T-helper 2 cell treated with Interferon-gamma antibody and Interleukin-4, amounts not matched to agents 100 ng/mL and 5 ng/mL, for 36 hours (primary cell): Measurements from ENCODE around the gene ARF1. TPM values are rescaled to one million over a fixed set of nuclear protein-coding genes. Genes with fewer than 3 reads are reported as not detected.
"Not testable (repeated sequence)": the region's sequence is repeated elsewhere in the genome, so short reads cannot be mapped to it uniquely, and the experiment has no call there.

Experiments
- intact Hi-C: fragments of 100-400 bp; cut with micrococcal nuclease; formaldehyde crosslinking; loops from one replicate; pipeline ENCODE4 v1.15.1; 2023
- total RNA-seq: library from RNA; stranded (reverse); gene quantifications from 2 replicates; pipeline ENCODE4 v1.2.3, GENCODE V29; 2022

ARF1 gene
- total RNA-seq, 1 donor from 2014 or later, result 347 TPM

DNA sequence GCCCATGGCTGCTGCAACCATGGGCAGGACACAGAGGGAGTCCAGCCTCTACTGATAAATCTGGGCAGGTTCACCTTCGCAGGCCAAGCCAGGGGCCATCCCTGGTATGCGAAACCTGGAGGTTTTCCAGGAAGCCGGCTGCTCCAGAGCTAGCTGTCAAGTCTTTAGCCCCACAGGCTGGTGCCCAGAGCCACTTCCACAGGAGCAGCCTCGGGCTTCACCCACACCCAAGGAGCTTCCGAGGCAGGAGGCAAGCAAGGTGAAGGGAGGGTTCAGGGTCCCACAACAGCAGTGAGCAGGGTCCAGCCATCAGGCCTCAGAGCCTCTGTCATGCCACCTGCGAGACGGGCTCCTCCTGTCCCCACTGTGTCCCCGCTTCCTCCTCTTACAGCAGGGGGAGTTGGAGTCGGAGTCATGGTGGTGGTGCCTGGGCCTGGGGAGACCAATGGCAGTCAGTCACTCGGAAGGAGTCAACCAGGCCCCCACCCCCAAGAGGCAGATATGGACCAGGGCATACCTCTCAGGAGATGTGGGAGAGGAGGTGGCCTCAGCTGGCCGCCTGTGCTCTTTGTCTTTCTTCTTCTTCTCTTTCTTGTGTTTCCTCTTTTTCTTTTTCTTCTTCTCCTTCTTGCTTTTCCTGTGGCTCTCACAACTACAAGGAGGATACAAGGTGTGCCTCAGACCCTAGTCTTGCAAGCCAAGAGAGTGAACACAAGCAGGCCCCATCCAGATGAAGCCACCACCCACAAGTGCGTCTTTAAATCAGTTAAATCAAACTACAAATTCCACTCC lies 18.5 kb downstream of the ARF1 start:
- intact Hi-C loops, result loop anchor here (5.0 to 10.0 kb wide), 2 partner anchors 364 to 559 kb away; no protein-coding TSS in a partner anchor

DNA sequence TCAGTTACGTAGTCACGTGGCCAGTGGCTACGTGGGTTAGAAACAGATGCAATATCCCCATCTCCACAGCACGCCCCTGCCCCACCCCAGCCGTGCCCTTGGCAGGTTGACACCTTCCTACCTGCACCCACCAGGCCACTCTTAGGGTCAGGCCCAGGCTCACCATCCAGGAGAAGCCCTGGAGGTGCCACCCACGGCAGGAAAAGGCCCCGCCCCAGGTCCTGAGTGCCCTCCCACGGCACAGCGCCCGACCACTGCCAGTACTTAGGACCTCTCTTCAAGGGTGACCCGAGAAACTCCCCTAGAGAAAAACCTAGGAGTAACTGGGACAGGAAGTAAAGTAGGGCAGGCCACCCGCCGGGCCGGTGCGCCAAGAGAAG lies 19.1 kb downstream of the ARF1 start:
- intact Hi-C loops, result loop anchor here (5.0 to 10.0 kb wide), 2 partner anchors 363 to 559 kb away; no protein-coding TSS in a partner anchor

DNA sequence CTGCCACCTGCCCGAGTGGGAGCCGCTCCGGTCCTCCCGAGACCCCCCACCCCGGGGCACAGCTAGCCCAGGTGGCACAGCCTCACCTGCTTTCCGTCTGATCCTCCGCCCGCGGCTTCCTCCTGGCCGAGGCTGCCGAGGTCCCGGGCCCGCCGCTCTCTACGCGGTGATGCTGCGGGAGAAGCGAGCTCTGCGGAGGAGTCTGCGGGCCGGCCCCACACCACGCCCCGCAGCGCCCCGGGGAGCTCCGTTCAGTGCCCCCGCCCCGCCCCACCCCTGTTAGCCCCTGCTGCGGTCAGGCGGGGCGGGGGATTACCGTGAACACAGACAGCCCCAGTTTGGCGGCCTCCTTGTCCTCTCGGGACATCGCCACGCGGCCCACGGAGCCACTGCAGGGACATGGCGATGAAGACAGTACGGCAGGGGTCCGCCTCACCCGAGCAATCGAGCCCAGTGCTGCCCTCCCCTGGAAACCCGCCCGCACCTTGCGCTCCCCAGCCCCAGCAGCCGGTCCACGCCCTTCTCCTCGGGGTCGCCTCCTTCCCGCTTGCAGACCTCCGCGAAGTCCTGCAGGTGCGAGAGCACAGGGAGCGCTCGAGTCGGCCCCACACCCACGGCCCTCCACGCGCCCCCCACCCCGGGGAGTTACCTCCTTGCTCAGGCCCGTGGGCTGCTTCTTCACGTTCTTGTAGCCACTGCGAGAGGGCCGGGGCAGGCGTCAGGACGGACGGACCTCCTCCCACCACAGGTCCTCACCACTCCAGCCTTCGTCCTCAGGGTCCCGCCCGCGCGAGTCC lies 19.7 kb downstream of the ARF1 start:
- intact Hi-C loops, result loop anchor here (2.0 to 10.0 kb wide), 5 partner anchors 175 to 1457 kb away; partner anchors contain the start of gene ABCB10

DNA sequence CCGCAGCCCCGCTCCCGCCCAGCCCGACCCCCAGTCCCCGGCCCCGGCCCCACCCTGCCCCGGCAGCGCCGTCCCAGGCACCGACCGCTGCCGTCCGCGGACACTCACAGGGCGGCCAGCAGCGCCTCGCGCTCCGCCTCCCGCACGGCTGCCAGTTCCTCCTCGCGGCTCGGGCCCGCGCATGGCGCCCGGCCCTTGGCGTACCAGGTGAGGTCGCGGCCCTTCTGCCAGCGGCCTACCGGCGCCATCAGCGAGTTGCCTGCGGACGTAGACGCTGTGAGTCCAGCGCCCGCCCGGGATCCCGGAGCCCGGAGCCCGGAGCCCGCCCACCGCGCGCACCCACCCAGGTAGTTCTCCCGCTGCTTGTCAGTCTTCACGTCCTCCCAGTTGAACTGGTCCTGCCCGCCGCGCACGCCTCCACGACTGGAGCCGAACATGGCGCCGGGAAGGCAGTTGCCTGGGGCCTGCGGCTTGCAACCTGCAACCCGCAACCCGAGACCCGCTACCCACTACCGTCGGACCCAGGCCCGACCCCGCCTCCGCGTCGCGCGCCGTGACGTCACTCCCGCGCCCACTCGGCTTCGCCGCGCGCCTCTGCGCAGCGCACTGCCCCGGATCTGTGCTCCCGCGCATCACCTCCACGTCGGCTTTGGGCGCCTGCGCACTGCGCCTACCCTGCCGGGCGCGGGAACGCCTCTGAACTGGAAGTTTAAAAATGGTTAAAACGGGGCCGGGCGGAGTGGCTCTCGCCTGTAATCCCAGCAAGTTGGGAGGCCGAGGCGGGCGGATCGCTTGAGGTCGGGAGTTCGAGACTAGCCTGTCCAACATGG lies 20.5 kb downstream of the ARF1 start, which contains the start of gene C1orf35:
C1orf35 (minus strand) TSS at position 535 of the 830 bp plus-strand sequence; CDS start at position 437, 98 bp downstream.
- intact Hi-C loops, result loop anchor here (1.0 to 10.0 kb wide), 8 partner anchors 21 to 1456 kb away; partner anchors contain the start of genes ABCB10, ARF1, GUK1 and IBA57

DNA sequence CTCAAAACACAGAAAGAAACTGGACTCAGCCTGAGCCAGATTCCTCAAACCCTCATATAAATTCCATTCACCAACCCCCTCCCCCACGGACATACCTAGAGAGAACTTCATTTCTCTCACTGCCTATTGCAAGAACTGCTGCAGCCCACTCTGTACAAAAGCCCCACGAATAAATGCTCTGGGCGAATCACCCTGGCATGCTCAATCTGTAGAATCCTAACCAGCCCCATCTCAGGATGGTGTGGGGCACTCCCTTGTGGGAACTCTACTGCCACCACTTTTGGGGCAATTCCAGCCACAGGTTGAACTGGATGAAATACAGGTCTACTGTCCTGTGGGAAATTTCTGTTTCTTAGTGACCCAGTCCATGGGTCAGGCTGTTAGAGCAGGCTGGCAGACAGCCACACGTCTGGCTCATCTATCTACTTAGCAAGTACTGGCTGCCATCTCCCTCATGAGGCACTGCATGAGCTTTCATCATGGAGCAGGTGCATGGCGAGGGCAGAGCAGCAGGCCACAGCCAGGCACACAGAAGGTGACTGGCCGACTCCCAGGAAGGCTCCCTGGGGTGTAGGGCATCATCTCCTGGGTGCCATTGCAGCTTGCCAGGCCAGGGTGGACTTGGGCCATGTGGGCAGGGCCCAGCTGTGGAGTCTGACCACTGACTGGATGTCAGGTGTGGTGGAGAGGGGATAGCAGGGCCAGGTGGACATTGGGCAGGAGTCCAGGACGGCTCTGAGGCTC lies 22.2 kb downstream of the ARF1 start:
- intact Hi-C loops, result loop anchor here (5.0 to 10.0 kb wide), 2 partner anchors 360 to 562 kb away; no protein-coding TSS in a partner anchor

DNA sequence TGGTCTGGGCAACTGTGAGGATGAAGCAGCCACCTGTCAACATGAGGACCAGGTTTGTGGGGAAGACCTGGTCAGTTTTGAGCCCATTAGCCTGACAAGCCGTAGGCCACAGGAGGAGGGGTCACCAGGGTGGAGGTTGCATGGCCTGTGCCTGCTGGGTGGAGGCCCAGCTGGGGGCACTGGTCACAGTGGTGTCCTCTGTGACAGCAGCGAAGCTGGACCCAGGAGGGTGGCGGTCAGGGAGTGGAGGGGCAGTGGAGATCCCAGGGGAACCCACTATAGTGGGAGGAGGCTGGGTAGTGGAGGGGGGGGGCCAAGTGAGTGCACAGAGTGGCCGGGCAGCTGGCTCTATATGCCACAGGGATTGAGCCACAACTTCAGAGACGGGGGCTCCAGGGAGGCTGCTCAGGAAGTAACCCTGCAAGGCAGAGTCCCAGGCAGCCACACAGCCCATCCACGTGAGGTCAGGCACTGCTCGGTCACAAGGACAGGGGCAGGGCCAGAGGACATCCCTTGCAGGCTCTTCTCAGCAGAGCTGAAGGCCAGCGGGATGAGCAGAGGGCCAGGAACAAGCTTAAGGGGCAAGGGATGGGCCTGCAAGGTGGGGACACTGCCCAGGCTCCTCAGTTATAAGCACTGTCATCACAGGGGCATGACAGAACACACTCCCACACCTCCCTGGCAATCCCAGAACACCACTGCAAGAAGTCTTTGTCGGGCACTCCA lies 22.9 kb downstream of the ARF1 start:
- intact Hi-C loops, result loop anchor here (10.0 kb wide), 1 partner anchor 359 kb away; no protein-coding TSS in a partner anchor

DNA sequence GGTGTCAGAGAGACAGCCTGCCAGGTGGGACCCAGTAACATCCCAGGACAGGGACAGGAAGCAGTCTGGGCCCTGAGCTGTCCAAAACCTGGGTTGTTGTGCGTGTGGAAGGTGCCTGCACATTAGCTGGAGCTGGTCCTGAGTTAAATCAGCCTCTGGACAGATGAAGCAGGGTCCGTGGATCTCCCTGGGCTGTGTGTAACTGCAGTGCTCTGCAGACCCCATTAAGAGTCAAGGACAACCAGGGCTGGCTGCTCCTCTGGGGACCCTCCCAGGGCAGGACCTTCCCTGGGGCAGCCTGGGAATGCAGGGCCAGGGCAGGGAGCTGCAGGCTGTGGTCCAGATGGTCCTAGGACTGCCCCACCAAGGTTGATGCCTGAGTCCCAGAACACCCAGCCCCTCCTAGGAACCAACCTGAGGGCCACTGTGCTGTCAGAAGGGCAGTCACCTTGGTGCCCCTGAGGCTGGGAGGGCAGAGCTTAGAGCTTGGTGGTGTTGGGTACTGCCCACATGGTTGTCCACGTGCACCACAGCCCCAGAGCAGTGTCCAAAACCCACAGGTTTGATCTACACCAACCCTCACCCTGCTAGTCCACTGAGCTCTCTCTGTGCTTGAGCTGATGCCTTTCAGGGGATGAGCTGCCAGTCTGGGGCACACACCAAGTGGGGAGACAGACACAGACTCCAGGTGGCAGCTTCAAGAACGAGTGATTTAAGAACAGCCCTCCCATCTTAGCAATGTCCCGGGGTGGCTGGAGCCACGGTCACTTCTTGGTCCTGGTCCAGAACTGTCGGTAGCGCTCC lies 23.7 kb downstream of the ARF1 start:
- intact Hi-C loops, result loop anchor here (10.0 kb wide), 1 partner anchor 359 kb away; no protein-coding TSS in a partner anchor

DNA sequence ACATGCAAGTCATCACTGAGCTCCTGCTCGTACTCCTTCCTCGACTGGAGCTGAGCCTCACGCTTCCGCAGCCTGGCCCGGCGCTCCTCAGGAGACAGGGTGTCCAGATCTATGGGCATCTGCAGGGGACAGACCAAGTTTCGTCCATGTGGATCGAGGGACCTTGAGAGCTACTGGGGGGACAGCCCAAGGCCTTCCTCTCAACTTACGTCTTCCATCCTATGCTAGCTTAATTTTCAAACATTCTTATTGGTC lies 24.2 kb downstream of the ARF1 start:
- intact Hi-C loops, result loop anchor here (10.0 kb wide), 1 partner anchor 358 kb away; no protein-coding TSS in a partner anchor

DNA sequence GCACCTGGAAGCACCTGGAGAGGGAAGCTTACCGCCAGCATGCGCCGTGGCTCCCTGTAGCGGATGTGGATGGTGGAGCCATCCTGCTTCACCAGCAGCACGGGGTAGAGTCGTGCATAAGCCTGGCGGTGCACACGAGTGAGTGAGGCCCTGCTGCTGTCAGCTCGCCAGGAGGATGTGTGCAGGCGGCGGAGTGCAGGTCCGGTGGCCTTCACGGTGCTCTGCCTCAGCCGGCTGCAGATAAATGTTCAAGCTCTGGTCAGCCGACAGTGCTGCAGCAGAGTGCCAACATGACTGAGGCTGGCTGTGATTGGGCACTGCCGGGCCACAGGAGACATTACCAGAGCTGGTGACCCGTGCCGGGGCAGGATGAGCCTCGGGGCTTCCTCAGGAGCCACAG lies 25.1 kb downstream of the ARF1 start:
- intact Hi-C loops, result loop anchor here (10.0 kb wide), 1 partner anchor 357 kb away; no protein-coding TSS in a partner anchor

DNA sequence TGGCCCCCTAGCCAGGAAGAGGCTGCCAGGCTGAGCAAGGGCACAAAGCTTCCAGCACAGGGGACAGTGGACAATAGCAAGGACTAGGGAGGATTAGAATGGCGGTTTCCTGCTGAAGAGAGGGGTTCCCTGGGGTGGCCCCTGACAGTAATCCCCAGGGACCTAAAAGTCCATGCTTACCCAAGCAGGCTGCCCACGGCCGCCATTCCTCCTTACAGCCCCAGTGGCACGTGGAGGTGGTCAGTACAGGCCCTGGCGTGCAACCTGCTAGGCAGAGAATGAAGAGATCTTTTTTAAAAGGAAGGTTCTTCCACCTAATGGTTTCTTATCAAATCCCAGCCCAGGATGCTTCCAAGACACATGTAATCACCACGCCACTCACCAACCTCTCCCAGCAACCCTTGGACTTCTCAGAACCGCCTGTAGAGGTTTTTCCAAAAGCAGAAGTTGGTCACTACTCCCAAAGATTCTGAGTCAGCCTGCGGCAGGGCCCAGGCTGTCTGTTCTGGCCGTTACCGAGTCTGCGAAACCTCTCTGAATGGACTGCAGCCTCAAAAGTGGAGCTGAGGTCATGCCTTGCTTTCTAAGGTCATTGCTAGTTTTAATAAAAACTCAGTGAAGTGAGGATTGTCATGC lies 25.7 kb downstream of the ARF1 start:
- intact Hi-C loops, result loop anchor here (10.0 kb wide), 1 partner anchor 357 kb away; no protein-coding TSS in a partner anchor

DNA sequence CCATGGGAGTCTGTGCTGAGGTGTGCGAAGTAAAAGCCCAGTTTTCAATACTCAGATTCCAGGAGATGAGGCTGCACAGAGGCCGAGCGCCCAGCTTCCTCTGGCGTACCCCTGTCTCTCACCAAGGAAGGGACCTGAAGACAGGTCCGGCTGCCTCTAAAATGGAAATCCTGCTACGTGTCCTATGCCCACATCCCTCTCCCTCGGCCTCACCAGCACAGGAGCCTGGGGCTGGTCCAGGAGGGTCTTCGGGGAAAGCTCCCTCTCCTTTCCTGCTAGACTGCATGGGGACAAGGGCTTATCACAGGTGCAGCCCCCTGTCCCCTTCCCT lies 26.2 kb downstream of the ARF1 start:
- intact Hi-C loops, result loop anchor here (1.0 to 10.0 kb wide), 7 partner anchors 26 to 356 kb away; partner anchors contain the start of genes ARF1, GUK1 and IBA57

DNA sequence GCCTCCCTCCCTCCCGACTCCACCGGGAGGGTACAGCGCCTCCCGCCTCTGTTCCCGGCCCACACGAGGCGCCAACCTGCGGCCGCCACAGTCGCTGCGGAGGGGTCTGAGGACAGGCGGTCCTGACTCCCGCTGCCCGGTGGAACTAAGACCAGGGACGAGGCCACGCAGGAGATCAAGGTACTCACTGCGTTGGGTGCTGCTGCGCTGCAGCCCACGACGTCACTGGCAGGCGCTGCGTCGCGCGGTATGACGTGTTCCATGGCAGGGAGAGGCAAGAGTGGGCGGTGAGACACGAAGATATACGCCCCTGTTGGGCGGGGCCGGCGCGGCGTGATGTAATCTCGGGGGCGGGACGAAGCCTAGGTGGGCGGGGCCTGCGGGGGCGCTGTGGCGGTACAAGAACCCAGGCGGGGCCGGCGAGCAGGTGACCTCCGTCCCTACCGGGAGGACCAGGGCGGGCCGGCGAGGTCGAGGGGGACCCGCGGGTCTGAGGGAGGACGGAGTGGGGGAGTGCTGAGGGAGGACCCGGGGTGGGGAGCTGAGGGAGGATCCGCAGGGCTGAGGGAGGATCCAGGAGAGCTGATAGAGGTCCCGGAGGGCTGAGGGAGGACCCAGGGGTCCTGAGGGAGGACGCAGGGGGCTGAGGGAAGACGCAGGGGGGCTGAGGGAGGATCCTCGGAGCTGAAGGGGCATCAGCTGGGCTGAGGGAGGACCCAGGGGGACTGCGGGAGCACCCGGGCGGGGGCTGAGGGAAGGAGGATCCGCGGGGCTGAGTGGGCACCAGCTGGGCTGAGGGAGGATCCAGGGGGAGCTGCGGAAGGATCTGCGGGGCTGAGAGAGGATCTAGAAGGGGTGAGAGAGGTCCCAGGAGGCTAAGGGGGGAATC lies 26.8 kb downstream of the ARF1 start, which contains the start of gene MRPL55:
MRPL55 (minus strand) TSS at position 227 of the 889 bp plus-strand sequence. CDS start 1,039 bp downstream, outside the sequence.
- intact Hi-C loops, result loop anchor here (1.0 to 10.0 kb wide), 7 partner anchors 27 to 355 kb away; partner anchors contain the start of genes ARF1, GUK1 and IBA57

DNA sequence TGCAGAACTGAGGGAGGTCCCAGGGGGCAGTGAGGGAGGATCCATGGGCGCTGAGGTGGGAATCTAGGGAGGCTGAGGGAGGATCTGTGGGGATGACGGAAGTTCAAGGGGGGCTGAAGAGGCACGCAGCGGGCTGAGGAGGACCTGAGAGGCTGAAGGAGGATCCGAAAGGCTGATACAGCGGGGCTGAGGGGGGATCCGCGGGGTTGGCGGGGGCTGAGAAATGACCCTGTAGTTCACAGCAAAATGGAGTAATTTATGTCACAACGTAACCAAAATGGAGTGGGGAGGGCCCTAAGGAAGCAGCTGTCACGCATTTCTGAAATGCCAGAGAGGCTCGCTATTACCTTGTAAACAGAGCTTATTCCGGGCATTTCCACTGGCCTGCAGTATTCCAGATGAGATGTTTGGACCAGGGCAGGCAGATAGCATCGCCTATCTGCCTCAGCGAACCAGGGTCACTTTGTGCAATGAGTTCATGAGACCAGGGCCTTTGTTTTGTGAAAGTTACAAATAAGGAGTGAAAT lies 27.5 kb downstream of the ARF1 start:
- intact Hi-C loops, result loop anchor here (1.0 to 10.0 kb wide), 7 partner anchors 28 to 355 kb away; partner anchors contain the start of genes ARF1, GUK1 and IBA57

DNA sequence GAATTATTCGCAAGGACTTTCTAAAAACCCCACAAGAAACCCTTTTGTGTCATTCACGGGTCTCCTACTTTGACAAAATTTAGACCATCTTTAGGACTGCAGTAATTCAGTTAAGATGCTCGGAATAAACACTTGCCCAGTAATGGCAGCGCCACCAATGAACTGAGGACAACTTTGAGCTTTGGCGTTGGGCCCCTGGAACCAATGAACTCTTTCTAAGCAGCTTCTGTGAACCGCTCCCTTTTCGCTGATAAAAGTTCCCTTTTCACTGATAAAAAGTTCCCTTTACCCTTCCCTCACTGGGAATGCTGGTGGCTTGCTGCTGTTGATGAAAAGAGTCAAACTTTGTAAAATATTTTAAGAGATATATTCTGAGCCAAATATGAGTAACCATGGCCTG lies 28.0 kb downstream of the ARF1 start:
- intact Hi-C loops, result no loop called here

DNA sequence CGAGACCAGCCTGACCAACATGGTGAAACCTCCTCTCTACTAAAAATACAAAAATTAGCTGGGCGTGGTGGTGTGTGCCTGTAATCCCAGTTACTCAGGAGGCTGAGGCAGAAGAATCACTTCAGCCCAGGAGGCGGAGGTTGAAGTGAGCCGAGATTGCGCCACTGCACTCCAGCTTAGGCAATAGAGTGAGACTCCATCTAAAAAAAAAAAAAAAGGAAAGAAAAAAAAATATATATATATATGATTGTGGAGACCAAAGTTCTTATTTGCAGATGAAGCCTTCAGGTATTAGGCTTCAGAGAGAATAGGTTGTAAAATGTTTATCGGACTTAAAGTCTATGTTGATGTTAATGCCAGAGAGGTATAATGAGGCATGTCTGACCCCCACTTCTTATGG lies 28.8 kb downstream of the ARF1 start:
- intact Hi-C loops, result not testable (repeated sequence)

DNA sequence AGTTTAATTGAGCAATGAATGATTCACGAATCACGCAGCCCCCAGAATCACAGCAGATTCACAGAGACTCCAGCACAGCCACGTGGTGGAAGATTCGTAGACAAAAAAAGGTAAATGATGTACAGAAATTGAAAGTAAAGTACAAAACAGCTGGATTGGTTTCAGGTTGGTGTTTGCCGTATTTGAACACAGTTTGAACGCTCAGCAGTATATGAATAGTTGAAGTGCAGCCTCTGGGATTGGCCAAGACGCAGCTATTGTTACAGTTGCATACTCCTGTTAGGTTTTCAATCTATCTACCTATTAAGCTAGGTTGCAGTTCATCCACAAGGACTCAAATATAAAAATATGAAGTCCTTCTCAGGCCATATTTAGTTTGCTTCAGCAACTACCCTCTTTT lies 29.7 kb downstream of the ARF1 start:
- intact Hi-C loops, result no loop called here

DNA sequence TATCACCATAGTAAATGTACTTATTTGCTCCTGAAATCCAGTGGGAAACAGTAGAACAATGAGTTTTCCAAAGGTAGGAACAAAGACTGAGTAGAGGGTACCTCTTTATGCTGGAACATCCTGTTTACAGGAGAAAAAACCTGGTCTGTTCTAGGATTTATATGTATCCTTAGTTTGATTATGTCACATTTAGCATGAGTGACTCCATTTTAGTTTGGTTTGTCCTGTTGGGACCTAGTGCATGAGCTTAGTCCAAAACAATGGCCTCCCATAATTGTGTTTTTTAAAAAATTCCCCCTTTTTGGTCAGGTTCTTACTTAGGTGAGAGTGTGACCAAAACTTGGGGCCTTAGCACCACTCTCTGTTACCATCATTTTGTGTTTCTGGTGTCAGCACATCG lies 30.1 kb downstream of the ARF1 start:
- intact Hi-C loops, result no loop called here
